CD14-positive monocyte (primary cell): ENCODE data around the gene SIPA1L3. TPM values are rescaled to one million over a fixed set of nuclear protein-coding genes. Genes with fewer than 3 reads are reported as not detected.

ENCODE experiments used
- DNase-seq, 3 donors: peaks; one replicate each; pipeline ENCODE4 v3.0.0-alpha.2; 2011 to 2022
- H2AFZ ChIP-seq: 2 replicates; pipeline ENCODE4 v1.6.0; 2012; ENCODE audit warnings: mild to moderate bottlenecking, low read depth, low read length, inconsistent platforms; ENCODE audit not compliant: insufficient read depth, poor library complexity, severe bottlenecking
- H3K27ac ChIP-seq, 2 donors: 1 replicate in 1 of 2; 2 replicates in 1 of 2; pipeline ENCODE4 v1.5.1; 2012 to 2013; ENCODE audit warnings: low read length in 2 of 2, control low read depth in 1 of 2, inconsistent platforms in 1 of 2, low read depth in 1 of 2, mild to moderate bottlenecking in 1 of 2
- H3K27me3 ChIP-seq, 2 donors: one replicate each; pipeline versions ENCODE4 v1.6.0 to v1.6.1; 2011 to 2013; ENCODE audit warnings: low read length in 2 of 2; ENCODE audit not compliant: control insufficient read depth in 2 of 2, insufficient read depth in 2 of 2
- H3K36me3 ChIP-seq, 2 donors: replicated peaks in 1 of 2; 1 replicate in 1 of 2; 2 replicates in 1 of 2; pipeline versions ENCODE4 v1.5.1 to v1.6.1; 2012 to 2013; ENCODE audit warnings: low read length in 2 of 2, control low read depth in 1 of 2, inconsistent platforms in 1 of 2, mild to moderate bottlenecking in 1 of 2; ENCODE audit not compliant: insufficient read depth in 2 of 2, control insufficient read depth in 1 of 2
- H3K4me1 ChIP-seq, 2 donors: 1 replicate in 1 of 2; 2 replicates in 1 of 2; pipeline versions ENCODE4 v1.5.1 to v1.6.1; 2012 to 2013; ENCODE audit warnings: low read length in 2 of 2, control low read depth in 1 of 2, inconsistent platforms in 1 of 2, mild to moderate bottlenecking in 1 of 2, moderate library complexity in 1 of 2; ENCODE audit not compliant: insufficient read depth in 2 of 2, control insufficient read depth in 1 of 2
- H3K4me2 ChIP-seq: replicated peaks from 2 replicates; pipeline ENCODE3; 2012; ENCODE audit warnings: low read length, moderate library complexity, mild to moderate bottlenecking; ENCODE audit not compliant: poor library complexity, severe bottlenecking; ENCODE audit errors: extremely low read depth
- H3K4me3 ChIP-seq, 3 experiments: fragments of 200-600 bp in 1 of 3; sonication (generic) in 1 of 3; replicated peaks in 1 of 3; 1 replicate in 2 of 3; 2 replicates in 1 of 3; pipeline ENCODE4 v1.5.1; 2011 to 2013; ENCODE audit warnings: low read length in 3 of 3, mild to moderate bottlenecking in 3 of 3, control low read depth in 2 of 3, low read depth in 2 of 3, inconsistent platforms in 1 of 3, moderate library complexity in 1 of 3
- H3K79me2 ChIP-seq: 2 replicates; pipeline ENCODE4 v1.6.0; 2012; ENCODE audit warnings: mild to moderate bottlenecking, control low read depth, inconsistent platforms, low read length, moderate library complexity; ENCODE audit not compliant: insufficient read depth
- H3K9ac ChIP-seq: 2 replicates; pipeline ENCODE4 v1.6.0; 2017; ENCODE audit warnings: low read length, mild to moderate bottlenecking; ENCODE audit not compliant: insufficient read depth, poor library complexity, severe bottlenecking
- H3K9me3 ChIP-seq, 2 donors: replicated peaks in 1 of 2; 1 replicate in 1 of 2; 2 replicates in 1 of 2; pipeline versions ENCODE4 v1.5.1 to v1.6.1; 2012 to 2013; ENCODE audit warnings: low read length in 2 of 2, control low read depth in 1 of 2; ENCODE audit not compliant: control insufficient read depth in 1 of 2, insufficient read depth in 1 of 2
- H4K20me1 ChIP-seq: 2 replicates; pipeline ENCODE4 v1.6.0; 2012; ENCODE audit warnings: mild to moderate bottlenecking, low read length, control low read depth, moderate library complexity; ENCODE audit not compliant: insufficient read depth
- H3K27ac Mint-ChIP-seq, 7 donors: one replicate each; pipeline ENCODE4 v1.8.0; 2020; ENCODE audit warnings: mild to moderate bottlenecking in 7 of 7, mixed read lengths in 7 of 7, moderate library complexity in 6 of 7, inconsistent platforms in 2 of 7
- H3K27me3 Mint-ChIP-seq, 3 donors: one replicate each; pipeline ENCODE4 v1.8.0; 2021 to 2022; ENCODE audit warnings: low read depth in 3 of 3, mild to moderate bottlenecking in 3 of 3, mixed read lengths in 3 of 3, moderate library complexity in 3 of 3, inconsistent platforms in 1 of 3
- H3K36me3 Mint-ChIP-seq, 2 donors: one replicate each; pipeline ENCODE4 v1.8.0; 2020; ENCODE audit warnings: mixed read lengths in 2 of 2, inconsistent platforms in 1 of 2, mild to moderate bottlenecking in 1 of 2
- H3K4me1 Mint-ChIP-seq: one replicate; pipeline ENCODE4 v1.8.0; 2020; ENCODE audit warnings: mild to moderate bottlenecking, mixed read lengths
- H3K4me3 Mint-ChIP-seq, 2 donors: one replicate each; pipeline ENCODE4 v1.8.0; 2020; ENCODE audit warnings: mild to moderate bottlenecking in 2 of 2, mixed read lengths in 2 of 2, moderate library complexity in 1 of 2
- H3K9me3 Mint-ChIP-seq, 7 donors: one replicate each; pipeline ENCODE4 v1.8.0; 2020 to 2022; ENCODE audit warnings: mixed read lengths in 7 of 7, mild to moderate bottlenecking in 6 of 7, moderate library complexity in 6 of 7, inconsistent platforms in 2 of 7
- WGBS: methylation state at CpG from one replicate; pipeline ENCODE4 v1.1.5; 2013; ENCODE audit warnings: missing lambda C conversion rate; ENCODE audit not compliant: insufficient coverage; 5-methylcytosine and 5-hydroxymethylcytosine counted together
- intact Hi-C, 2 donors: fragments of 100-400 bp; cut with micrococcal nuclease; formaldehyde crosslinking; loops; one replicate each; pipeline versions ENCODE4 v1.15.0 to v1.15.1; 2023
- polyA plus RNA-seq, 3 donors: library from polyadenylated mRNA; depleted of rRNA in 1 of 3; unstranded in 2 of 3; stranded (reverse) in 1 of 3; fragments of 300-500 nt in 2 of 3; fragments of >200 nt in 1 of 3; fragmentation: Illumina TruSeq in 2 of 3; gene quantifications; 1 replicate in 2 of 3; 2 replicates in 1 of 3; pipeline ENCODE4 v1.2.3, GENCODE V29; 2012 to 2021
- TF ChIP-seq, protein P1 (sequence below): fragments of 200-600 bp; IDR thresholded peaks from one replicate; pipeline ENCODE4 v1.8.0; 2022; ENCODE audit warnings: antibody characterized with exemption, mild to moderate bottlenecking

The SIPA1L3 gene
- polyA plus RNA-seq, 3 donors = 0.55 to 4.5 (median 0.99) TPM

DNA sequence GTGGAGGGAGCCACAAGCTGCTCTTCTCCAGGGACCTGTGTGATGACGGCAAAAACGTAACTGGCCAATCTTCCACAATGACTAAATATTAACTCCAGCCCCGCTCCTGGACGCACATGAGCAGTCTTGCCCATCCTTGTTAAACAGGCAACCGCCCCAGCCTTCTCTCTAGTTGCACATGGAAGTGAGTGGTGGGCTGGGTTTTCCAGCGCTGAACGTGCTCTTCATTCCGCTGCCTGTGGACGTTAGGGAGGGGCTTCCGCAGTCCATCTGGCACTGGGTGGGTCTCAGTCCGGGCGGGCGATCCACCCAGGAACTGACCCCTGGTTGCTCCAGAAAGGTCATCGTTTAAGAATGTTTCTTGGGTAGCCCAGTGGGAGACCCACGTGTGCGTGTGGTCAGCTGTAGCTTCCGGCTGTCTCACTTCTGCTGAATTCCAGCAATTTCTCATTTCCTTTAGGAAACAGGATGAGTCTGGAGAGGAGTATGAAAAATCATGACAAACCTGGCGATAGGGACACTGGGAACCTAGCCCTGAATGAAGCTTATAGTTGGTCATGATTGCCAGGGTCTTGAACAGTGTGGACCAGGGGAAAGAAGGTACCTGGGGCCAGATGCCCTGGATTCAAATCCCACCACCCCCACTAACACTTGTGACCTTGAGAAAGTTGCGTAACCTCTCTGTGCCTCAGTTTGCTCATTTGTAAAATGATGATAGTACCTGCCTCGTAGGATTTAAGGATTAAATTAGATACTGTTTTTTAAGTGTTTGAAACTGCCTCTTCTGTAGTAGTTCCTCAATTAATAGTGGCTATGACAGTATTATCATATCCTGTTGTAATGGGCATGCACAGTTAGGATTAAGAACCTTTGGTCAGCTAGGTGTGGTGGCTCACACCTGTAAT lies 92.6 kb downstream of the SIPA1L3 start:
- Histone ChIP-seq H3K9ac (no peak overlapping the region), H3K27me3 (no peaks in the 10 kb centered on the region), H3K4me1 (peaks cover 17 to 30% of the 10 kb centered on the region in 2 donors), H3K4me3 (no peak overlapping the region), H4K20me1 (peaks cover 8% of the 10 kb centered on the region), H3K36me3 (no peaks in the 10 kb centered on the region), H3K27ac (no peak overlapping the region), H3K4me2 (no peak overlapping the region), H2AFZ (no peak overlapping the region), H3K9me3 (no peaks in the 10 kb centered on the region), H3K79me2 (no peaks in the 10 kb centered on the region)
- H3K27me3 Mint-ChIP-seq = peaks cover 0 to 4% (median 0%) of the 10 kb centered on the region in 3 donors
- no peak for DNase-seq
- H3K27ac Mint-ChIP-seq = no peak overlapping the region
- WGBS = 89% methylated on average over 12 of the region's 20 CpGs
- H3K4me3 Mint-ChIP-seq = no peak overlapping the region
- peaks cover 0 to 2% (median 0%) of the 10 kb centered on the region in 7 donors for H3K9me3 Mint-ChIP-seq
- H3K4me1 Mint-ChIP-seq = peaks cover 10% of the 10 kb centered on the region
- intact Hi-C loops = loop anchor here in 1 of 2 donors (5.0 kb wide), 1 partner anchor 48 kb away; no protein-coding TSS in a partner anchor
- peaks cover 0 to 3% of the 10 kb centered on the region in 2 donors for H3K36me3 Mint-ChIP-seq
- TF ChIP-seq, protein P1, sequence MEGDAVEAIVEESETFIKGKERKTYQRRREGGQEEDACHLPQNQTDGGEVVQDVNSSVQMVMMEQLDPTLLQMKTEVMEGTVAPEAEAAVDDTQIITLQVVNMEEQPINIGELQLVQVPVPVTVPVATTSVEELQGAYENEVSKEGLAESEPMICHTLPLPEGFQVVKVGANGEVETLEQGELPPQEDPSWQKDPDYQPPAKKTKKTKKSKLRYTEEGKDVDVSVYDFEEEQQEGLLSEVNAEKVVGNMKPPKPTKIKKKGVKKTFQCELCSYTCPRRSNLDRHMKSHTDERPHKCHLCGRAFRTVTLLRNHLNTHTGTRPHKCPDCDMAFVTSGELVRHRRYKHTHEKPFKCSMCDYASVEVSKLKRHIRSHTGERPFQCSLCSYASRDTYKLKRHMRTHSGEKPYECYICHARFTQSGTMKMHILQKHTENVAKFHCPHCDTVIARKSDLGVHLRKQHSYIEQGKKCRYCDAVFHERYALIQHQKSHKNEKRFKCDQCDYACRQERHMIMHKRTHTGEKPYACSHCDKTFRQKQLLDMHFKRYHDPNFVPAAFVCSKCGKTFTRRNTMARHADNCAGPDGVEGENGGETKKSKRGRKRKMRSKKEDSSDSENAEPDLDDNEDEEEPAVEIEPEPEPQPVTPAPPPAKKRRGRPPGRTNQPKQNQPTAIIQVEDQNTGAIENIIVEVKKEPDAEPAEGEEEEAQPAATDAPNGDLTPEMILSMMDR = no peak

DNA sequence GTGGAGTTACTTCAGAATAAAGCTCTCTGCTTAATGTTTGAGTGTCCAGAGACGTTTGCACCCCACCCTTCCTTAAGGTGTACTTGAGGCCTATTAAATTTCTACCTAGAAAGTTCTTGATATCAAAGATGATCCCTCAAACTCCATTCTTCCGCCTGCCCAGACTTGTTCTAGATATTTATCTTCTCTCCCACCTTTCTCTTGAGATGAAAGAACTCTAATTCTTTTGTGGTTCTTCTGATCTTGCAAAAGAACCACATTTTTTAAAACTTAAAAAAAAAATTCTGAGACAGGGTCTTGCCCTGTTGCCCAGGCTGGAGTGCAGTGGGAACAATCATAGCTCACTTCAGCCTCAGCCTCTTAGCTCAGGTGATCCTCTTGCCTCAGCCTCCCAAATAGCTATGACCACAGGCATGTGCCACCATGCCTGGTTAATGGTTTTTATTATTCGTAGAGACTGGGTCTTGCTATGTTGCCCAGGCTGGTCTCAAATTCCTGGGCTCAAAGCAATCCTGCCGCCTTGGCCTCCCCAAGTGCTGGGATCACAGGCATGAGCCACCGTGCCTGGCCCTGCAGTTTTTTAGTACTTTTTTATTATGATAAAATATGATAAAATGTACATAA lies 94.3 kb downstream of the SIPA1L3 start:
- no peak for DNase-seq
- Histone ChIP-seq H3K4me1 (peaks cover 22 to 36% of the 10 kb centered on the region in 2 donors), H3K4me2 (no peak overlapping the region), H3K9me3 (no peaks in the 10 kb centered on the region), H3K9ac (no peak overlapping the region), H3K36me3 (no peaks in the 10 kb centered on the region), H4K20me1 (peaks cover 21% of the 10 kb centered on the region), H3K27me3 (no peaks in the 10 kb centered on the region), H3K79me2 (no peaks in the 10 kb centered on the region), H3K4me3 (no peak overlapping the region), H2AFZ (no peak overlapping the region), H3K27ac (no peak overlapping the region)
- H3K4me3 Mint-ChIP-seq = no peak overlapping the region
- intact Hi-C loops = loop anchor here in 1 of 2 donors (5.0 kb wide), 1 partner anchor 46 kb away; no protein-coding TSS in a partner anchor
- TF ChIP-seq, protein P1 = no peak
- no peak overlapping the region for H3K27ac Mint-ChIP-seq
- no peaks in the 10 kb centered on the region for H3K9me3 Mint-ChIP-seq
- H3K4me1 Mint-ChIP-seq = peaks cover 12% of the 10 kb centered on the region
- H3K27me3 Mint-ChIP-seq = peaks cover 0 to 5% (median 0%) of the 10 kb centered on the region in 3 donors
- 100% methylated on average over 1 of the region's 5 CpGs for WGBS
- no peaks in the 10 kb centered on the region for H3K36me3 Mint-ChIP-seq
